GM18867 (cell line): Measurements from ENCODE around the gene MUSK.
"Not testable (repeated sequence)": the region's sequence is repeated elsewhere in the genome, so short reads cannot be mapped to it uniquely, and the experiment has no call there.

Source experiments
- ATAC-seq: cut with Tn5 transposase; IDR thresholded peaks from one replicate; pipeline ENCODE4 v1.9.1; 2021; ENCODE audit warnings: mild to moderate bottlenecking, moderate library complexity; ENCODE audit not compliant: unreplicated experiment

MUSK gene

GRCh38 chr9:110755179-110755578 is 86.6 kb downstream of the MUSK start:
- no peak for ATAC-seq

- ATAC-seq = no peak
Observed at GRCh38 chr9:110758201-110758600, 89.6 kb downstream of the MUSK start.

- ATAC-seq = no peak
Observed at GRCh38 chr9:110762783-110763182, 94.2 kb downstream of the MUSK start.

- no peak for ATAC-seq
Observed at GRCh38 chr9:110763568-110763967, 95.0 kb downstream of the MUSK start.

- no peak for ATAC-seq
Observed at GRCh38 chr9:110764006-110764405, 95.4 kb downstream of the MUSK start.

- no peak for ATAC-seq
Observed at GRCh38 chr9:110765926-110766325, 97.3 kb downstream of the MUSK start.

GRCh38 chr9:110767559-110768063 is 99.0 kb downstream of the MUSK start:
- ATAC-seq = no peak

- ATAC-seq = no peak
Observed at GRCh38 chr9:110768886-110769285, 100.3 kb downstream of the MUSK start.

- ATAC-seq = no peak
Observed at GRCh38 chr9:110769667-110770066, 101.1 kb downstream of the MUSK start.

- ATAC-seq = no peak
Observed at GRCh38 chr9:110775724-110776123, 107.1 kb downstream of the MUSK start.

GRCh38 chr9:110776221-110776620 is 107.6 kb downstream of the MUSK start:
- no peak for ATAC-seq

- no peak for ATAC-seq
Observed at GRCh38 chr9:110777196-110777875, 108.7 kb downstream of the MUSK start.

- ATAC-seq = no peak
Observed at GRCh38 chr9:110777876-110778215, 109.3 kb downstream of the MUSK start.

GRCh38 chr9:110782701-110783100 is 114.1 kb downstream of the MUSK start:
- ATAC-seq = no peak

- no peak for ATAC-seq
Observed at GRCh38 chr9:110784309-110784708, 115.7 kb downstream of the MUSK start.

GRCh38 chr9:110785166-110785565 is 116.6 kb downstream of the MUSK start:
- ATAC-seq = no peak

- ATAC-seq = not testable (repeated sequence)
Observed at GRCh38 chr9:110788396-110788795, 119.8 kb downstream of the MUSK start.

GRCh38 chr9:110788871-110789270 is 120.3 kb downstream of the MUSK start:
- no peak for ATAC-seq

GRCh38 chr9:110797611-110798010 is 129.0 kb downstream of the MUSK start:
- no peak for ATAC-seq

- no peak for ATAC-seq
Observed at GRCh38 chr9:110799396-110799795, 130.8 kb downstream of the MUSK start.

GRCh38 chr9:110801426-110801825 is 132.8 kb downstream of the MUSK start:
- ATAC-seq = no peak

GRCh38 chr9:110802416-110803035 is 133.9 kb downstream of the MUSK start:
- ATAC-seq = no peak
